Epidermal melanocyte (primary cell): ENCODE data around the gene EXD2.
A peak's percentile ranks its signal among the peaks of the same experiment; 100 is the strongest.
"Not testable (repeated sequence)": the region's sequence is repeated elsewhere in the genome, so short reads cannot be mapped to it uniquely, and the experiment has no call there.

ENCODE experiments used
- DNase-seq: peaks from one replicate; pipeline ENCODE4 v3.0.0; 2011; ENCODE audit warnings: low spot score; ENCODE audit not compliant: insufficient read length

EXD2 gene

DNA sequence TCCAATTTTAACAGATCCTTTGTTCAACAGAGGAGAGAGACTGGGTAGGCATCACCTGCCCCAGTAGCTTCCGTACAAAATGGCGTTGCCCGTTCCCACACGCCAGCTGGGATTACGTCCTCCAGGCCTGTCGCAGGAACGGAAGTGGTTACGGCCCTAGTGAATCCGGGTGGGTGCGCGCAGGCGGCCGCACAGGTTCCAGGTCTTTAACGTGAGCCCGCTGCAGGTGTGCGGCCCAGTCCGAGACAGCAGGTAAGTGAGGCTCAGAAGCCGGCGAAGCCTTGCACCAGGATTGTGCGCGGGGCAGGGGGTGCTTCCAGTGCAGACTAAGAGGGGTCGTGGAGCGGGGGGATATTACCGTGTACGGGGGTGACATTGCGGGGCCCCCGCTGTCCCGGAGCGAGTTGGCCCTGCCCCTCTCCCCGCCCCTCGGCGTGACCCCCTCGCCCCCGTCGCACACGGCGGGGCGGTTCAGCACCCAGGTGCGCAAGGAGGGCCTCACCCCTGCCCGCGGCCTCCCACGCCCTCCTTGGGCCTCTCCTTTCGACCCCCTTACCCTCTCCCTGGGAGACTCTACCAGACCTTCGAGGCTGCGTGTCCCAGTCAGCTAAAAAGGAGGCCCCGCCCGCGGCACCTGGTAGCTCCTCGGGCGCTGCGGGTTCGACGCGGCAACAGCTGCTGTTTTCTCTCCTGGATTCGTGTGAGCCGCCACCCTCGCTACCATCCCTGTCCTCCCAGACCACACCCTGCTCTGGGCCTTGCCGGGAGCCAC, at the start of gene EXD2:
Gene EXD2, plus strand, starts transcription at position 159 of the 772 bp plus-strand sequence. CDS start 17,973 bp downstream, outside the sequence.
- peak; percentile 90 for DNase-seq

DNA sequence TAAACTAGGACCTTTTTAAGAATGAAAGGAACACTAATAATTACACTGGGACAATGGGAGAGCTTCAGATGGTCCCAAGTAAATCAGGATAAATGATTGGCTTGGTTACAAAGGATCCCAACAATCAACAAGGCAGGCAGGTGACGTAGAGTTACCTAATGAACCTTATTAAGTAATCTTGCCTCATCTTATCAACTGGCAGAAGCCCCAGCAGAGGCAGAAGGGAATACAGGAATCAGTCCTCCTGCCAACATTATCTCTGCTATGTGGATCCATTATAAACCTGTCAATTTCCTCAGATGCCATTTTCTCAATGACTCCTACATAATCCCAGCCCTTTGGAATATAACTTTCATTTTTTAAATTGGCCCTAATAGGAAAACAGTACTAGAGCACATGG, 49.7 kb upstream of the EXD2 start:
- no peak for DNase-seq

GRCh38 chr14:69142101-69142500, 49.2 kb upstream of the EXD2 start:
- no peak for DNase-seq

DNA sequence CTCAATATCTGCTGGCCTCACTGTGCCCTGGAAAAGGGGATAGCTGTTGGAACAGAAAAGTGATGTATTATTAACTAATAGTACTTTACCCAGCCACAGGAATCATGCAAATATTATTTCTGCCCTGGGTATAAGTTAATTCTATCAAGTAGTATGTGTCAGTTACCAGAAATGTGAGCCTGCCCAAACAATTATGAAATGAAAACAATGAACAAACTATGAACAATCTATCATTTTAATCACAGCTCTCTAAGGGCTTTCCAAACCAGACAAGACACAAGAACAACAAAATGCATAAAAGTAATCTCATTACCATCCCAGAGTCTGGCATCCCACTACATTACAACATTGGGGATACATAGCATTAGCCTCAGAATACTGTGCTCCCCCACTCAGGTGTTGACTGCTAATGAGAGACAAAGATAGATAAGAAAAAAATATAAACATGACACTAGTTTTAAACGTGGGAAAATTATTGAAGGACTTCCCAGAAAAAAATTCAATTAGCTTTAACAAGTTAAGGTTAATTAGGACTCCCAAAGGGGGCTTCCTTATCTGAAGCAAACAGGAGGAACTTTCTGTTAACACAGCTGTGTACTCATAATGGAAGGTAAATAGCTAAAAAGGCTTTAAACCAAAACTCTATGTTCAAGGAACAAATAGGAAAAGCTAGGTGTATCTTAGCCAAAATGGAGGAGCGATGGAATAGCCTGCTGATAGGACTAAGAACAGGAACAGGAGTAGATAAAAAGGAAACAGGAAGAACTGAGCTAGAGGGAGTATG, 41.6 kb upstream of the EXD2 start:
- no peak for DNase-seq

GRCh38 chr14:69151458-69152180, 39.7 kb upstream of the EXD2 start:
- peak; percentile 59 for DNase-seq

GRCh38 chr14:69152181-69152901, 39.0 kb upstream of the EXD2 start:
- no peak for DNase-seq

GRCh38 chr14:69152902-69153151, 38.5 kb upstream of the EXD2 start, which contains the start of gene DCAF5:
Gene DCAF5, minus strand, starts transcription at chr14:69153119. Its CDS starts 141 bp downstream, at chr14:69152978.
- DNase-seq = no peak

- peak; percentile 96 for DNase-seq
Observed at GRCh38 chr14:69153152-69153872, 38.0 kb upstream of the EXD2 start.

DNA sequence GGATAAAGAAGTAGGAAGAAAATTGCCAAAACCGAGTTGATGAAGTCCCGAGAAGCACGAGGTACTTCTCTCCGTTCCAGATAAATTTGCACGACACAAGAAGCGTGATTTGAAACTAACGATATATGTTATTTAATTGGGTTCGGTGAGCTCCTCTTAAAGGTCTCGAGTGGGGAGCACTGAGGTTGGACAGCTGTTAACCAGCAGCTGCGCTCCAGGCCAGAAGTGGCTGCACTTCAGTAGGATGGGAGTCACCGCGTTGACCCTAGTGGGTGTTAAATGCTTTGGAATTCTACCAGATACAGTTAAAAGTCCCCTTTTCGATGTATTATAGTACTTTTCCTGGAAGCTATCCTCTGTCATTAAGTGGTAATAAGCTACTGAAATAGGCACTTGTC, 37.4 kb upstream of the EXD2 start:
- no peak for DNase-seq

GRCh38 chr14:69154779-69155178, 36.5 kb upstream of the EXD2 start:
- DNase-seq = no peak

- DNase-seq = no peak
Observed at GRCh38 chr14:69156224-69156623, 35.1 kb upstream of the EXD2 start.

- DNase-seq = no peak
Observed at GRCh38 chr14:69161590-69161989, 29.7 kb upstream of the EXD2 start.

DNA sequence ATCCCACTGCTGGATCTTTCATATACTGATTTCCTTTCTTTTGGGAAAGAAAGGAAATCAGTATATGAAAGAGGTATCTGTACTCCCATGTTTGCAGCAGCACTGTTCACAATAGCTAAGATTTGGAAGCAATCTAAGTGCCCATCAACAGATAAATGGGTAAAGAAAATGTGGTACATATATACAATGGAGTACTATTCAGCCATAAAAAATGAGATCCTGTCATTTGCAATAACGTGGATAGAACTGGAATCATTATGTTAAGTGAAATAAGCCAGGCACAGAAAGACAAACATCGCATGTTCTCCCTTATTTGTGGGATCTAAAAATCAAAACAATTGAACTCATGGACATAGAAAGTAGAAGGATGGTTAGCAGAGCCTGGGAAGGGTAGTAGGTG, 25.5 kb upstream of the EXD2 start:
- not testable (repeated sequence) for DNase-seq

DNA sequence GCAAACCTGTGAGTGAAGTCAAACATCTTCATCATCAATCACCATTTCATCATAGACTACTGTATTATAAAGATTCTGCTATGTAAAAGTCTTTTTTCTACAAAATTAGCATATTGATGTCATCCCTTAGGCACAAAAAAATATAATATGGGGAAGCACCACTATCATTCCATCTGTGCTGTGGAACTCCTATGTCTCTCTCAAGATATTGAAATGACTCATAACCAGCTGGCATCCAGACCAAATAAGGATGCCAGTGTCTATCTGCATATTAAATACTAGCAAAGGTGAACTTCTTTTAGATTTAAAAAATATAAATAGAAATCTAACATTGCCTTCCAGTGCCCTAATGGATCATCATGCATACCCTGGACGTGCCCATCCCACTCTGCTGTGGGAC, 20.5 kb upstream of the EXD2 start:
- DNase-seq = no peak

DNA sequence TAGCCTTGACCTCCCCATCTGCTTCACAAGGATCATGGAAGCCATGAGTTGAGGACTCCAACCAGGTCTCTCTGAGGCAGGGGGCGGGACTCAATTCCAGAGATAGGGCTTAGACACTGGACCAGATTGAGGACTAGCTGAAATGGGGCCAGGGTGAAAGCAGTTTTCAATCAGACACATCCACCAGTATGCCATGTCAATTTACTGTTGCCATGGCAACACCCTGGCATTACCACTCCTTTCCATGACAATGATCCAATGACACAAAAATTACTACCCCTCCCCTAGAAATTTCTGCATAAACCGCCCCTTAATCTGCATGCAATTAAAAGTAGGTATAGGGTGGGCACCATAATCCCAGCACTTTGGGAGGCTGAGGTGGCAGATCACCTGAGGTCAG, 19.7 kb upstream of the EXD2 start:
- no peak for DNase-seq

DNA sequence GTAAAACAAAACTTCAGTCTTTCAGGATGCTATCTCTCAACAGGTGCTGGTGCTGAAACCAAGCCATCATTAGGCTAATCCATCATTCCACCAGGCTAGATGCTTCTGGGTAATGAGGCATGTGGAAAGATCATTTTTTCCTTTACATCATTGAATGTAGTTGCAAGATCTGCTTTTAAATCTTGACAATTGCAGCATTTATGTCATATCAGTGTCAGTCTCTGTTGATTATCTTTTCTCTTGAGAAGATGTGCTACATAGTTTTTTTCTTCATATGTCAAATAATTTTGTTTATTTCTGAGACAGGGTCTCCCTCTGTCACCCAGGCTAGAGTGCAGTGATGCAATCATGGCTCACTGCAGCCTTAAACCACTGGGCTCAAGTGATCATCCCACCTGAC, 16.2 kb upstream of the EXD2 start:
- no peak for DNase-seq

- no peak for DNase-seq
Observed at GRCh38 chr14:69181491-69181890, 9.8 kb upstream of the EXD2 start.

GRCh38 chr14:69182580-69182979, 8.7 kb upstream of the EXD2 start:
- DNase-seq = not testable (repeated sequence)

DNA sequence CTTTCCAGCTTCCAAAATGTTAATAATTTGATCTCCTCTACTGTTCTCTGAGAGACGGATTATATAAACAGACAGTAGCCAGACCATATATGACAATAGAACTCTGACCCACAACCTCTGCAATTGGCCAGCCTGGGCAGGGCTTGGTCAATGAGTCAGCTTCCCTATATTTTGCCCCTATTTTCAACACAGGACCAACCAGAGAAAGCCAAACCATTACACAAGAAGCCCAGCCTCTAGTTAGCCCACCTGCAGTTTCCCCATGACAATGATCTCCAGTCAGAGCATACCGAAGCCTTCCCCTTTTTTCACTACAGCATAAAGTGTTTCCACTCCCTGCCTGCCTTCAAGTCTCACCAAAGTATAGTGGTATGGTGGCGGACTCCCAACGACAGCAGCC, 7.6 kb upstream of the EXD2 start:
- no peak for DNase-seq

- DNase-seq = no peak
Observed at GRCh38 chr14:69190191-69190590, 1.1 kb upstream of the EXD2 start.

- DNase-seq = no peak
Observed at GRCh38 chr14:69193721-69194120, 2.4 kb downstream of the EXD2 start.
